ENCODE measurements around the gene SLC36A3.

SLC36A3 gene

DNA sequence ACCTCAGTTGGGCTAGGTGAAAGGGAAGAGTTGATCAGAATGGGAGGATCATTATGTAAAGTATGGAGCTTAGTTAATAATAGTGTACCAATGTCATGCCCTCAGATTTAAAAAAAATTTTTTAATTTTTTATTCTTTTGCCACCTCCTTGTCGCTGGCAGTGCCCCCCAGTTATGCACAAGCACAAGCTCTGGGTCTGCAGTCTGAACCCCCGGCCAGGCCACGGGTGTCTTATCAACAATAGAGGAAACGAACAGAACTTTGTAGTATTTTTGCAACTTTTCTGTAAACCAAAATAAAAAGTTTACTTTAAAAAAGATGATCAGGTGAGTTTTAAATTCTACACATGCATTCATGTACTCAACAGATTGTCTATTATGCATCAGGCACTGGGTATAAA is 51.9 kb downstream of the SLC36A3 start:
- H4K20me1 ChIP-seq = peaks cover 0 to 13% (median 0%) of the 10 kb centered on the region in 11 experiments; a peak in 1 of 22 replicates
- no peaks in the 10 kb centered on the region for H3K27me3 ChIP-seq
- H3K4me3 ChIP-seq = peak overlapping the region in 7 of 10 experiments; percentile 50 to 72 (median 61); a peak in 9 of 20 replicates
- peak overlapping the region; percentile 54 to 84 (median 76) for H3K4me2 ChIP-seq
- peaks cover 41 to 57% (median 52%) of the 10 kb centered on the region in 10 experiments for H3K4me1 ChIP-seq
- no peak for TF ChIP-seq Cebpa-rat (IDR thresholded peaks at IDR 0.05)
- no peaks in the 10 kb centered on the region for H3K9me3 ChIP-seq (replicated peaks in 1 of 11)
- peak overlapping the region in 10 of 11 experiments; percentile 69 to 86 (median 82); a peak in 17 of 22 replicates for H3K9ac ChIP-seq
- H3K36me3 ChIP-seq = peaks cover 0 to 6% (median 0%) of the 10 kb centered on the region in 11 experiments; a peak in 1 of 22 replicates
- H3K27ac ChIP-seq = peak overlapping the region in 9 of 11 experiments; percentile 68 to 91 (median 85); a peak in 14 of 22 replicates

DNA sequence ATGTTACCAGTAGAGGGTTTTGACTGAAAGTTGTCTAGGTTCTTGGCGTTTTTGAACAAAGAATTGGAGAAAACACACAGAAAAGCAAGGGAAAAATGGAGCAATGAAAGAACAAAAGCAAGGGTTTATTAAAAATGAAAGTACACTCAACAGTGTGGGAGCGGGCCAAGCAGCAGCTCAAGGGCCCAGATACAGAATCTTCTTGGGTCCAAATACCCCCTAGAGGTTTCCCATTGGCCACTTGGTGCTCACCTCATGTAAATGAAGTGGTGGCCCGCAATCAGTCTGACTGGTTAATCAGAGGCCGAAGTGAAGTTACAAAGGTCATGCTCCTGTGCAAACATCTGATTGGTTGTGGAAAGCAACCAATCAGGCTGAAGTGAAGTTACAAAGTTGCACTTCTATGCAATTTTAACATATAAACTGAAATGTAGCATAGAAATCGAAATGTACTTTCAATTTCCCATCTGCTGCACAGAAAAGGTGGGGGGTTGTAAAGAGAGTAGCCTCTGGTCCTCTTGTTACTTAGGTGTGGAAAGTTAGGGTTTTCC is 52.5 kb downstream of the SLC36A3 start:
- Histone ChIP-seq H3K36me3 (peaks cover 0 to 6% (median 0%) of the 10 kb centered on the region in 11 experiments; a peak in 1 of 22 replicates), H3K4me1 (peaks cover 36 to 51% (median 46%) of the 10 kb centered on the region in 10 experiments), H3K9me3 (replicated peaks in 1 of 11) (no peaks in the 10 kb centered on the region), H4K20me1 (peaks cover 0 to 13% (median 0%) of the 10 kb centered on the region in 11 experiments; a peak in 1 of 22 replicates), H3K4me3 (no peak overlapping the region), H3K4me2 (peak overlapping the region; percentile 54 to 84 (median 76); a peak in 20 of 22 replicates), H3K27me3 (no peaks in the 10 kb centered on the region), H3K27ac (no peak overlapping the region), H3K9ac (no peak overlapping the region)
- no peak for TF ChIP-seq Cebpa-rat (IDR thresholded peaks at IDR 0.05)

DNA sequence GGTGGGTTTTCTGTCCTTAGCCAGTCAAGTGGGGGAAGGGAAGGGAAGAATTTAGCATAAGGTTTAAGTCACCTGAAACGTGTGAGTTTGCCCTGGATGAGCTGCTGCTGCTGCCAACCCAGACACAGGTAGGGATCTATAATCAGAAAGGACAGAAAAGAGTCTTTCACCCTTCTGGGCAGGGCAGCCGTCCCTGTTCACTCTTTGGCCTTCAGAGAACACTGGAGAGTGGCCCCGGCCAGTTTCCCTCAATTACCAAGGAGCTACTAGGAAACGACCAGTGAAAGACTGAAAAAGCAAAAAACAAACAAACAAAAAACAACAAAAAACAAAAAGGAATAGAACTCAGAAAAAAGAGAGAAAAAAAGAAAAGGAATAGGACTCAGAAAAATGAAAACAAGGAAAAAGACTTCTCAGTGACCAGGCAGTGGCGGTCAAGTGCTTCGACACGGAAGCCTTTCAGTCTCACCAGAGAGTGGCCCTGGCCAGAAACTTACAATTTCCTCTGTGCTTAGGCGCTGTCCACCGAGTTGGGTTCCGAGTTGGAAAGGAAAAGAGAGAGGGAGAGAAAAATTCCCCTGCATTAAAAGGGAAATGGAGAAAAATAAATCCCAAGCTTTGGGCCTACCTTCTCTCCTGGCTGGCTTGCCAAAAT is 53.1 kb downstream of the SLC36A3 start:
- H3K9ac ChIP-seq = no peak overlapping the region
- TF ChIP-seq Cebpa-rat (IDR thresholded peaks at IDR 0.05) = no peak
- H3K27me3 ChIP-seq = no peaks in the 10 kb centered on the region
- H3K9me3 ChIP-seq (replicated peaks in 1 of 11) = no peaks in the 10 kb centered on the region
- peaks cover 0 to 6% (median 0%) of the 10 kb centered on the region in 11 experiments; a peak in 1 of 22 replicates for H3K36me3 ChIP-seq
- H3K4me3 ChIP-seq = no peak overlapping the region
- H3K4me2 ChIP-seq = peak overlapping the region in 4 of 11 experiments; percentile 73 to 80 (median 76); a peak in 4 of 22 replicates
- no peak overlapping the region for H3K27ac ChIP-seq
- peaks cover 30 to 45% (median 40%) of the 10 kb centered on the region in 10 experiments for H3K4me1 ChIP-seq
- peaks cover 0 to 10% (median 0%) of the 10 kb centered on the region in 11 experiments; a peak in 1 of 22 replicates for H4K20me1 ChIP-seq

GRCh38 chr5:151249281-151249680 is 54.3 kb downstream of the SLC36A3 start:
- Histone ChIP-seq H3K27ac (no peak overlapping the region), H3K4me1 (peaks cover 19 to 33% (median 29%) of the 10 kb centered on the region in 10 experiments), H3K9ac (no peak overlapping the region), H3K4me2 (no peak overlapping the region), H3K36me3 (no peaks in the 10 kb centered on the region), H3K9me3 (replicated peaks in 1 of 11) (0 out of 22 replicates have a peak, but pooled peaks cover 0 to 2% (median 0%) of the 10 kb centered on the region in 11 experiments), H3K27me3 (no peaks in the 10 kb centered on the region), H3K4me3 (no peak overlapping the region), H4K20me1 (peaks cover 0 to 6% (median 0%) of the 10 kb centered on the region in 11 experiments; a peak in 1 of 22 replicates)
- TF ChIP-seq Cebpa-rat (IDR thresholded peaks at IDR 0.05) = no peak

DNA sequence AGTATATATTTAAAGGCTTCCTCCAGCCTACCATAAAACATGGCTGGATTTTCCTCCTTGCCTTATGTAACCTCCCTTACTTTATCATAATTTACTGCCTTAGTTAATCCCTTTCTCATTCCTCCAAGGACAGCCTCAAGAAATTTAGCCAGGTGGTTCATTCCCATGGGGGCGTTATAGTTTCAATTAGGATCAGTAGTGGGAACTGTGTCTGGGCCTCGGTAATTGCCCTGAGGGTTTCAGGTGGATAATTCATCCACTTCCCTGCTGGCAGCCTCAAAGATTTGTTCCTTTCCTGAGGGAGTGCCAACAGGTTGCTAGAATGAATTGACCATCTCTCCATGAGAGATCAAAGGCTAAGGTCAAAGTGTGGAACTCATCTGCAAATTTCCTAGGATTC is 54.9 kb downstream of the SLC36A3 start:
- Histone ChIP-seq H3K4me1 (peaks cover 13 to 28% (median 22%) of the 10 kb centered on the region in 10 experiments), H3K9me3 (replicated peaks in 1 of 11) (0 out of 22 replicates have a peak, but pooled peaks cover 0 to 4% (median 0%) of the 10 kb centered on the region in 11 experiments), H4K20me1 (no peaks in the 10 kb centered on the region; a peak in 1 of 22 replicates), H3K9ac (no peak overlapping the region), H3K4me2 (no peak overlapping the region), H3K27ac (no peak overlapping the region), H3K36me3 (no peaks in the 10 kb centered on the region), H3K27me3 (no peaks in the 10 kb centered on the region), H3K4me3 (no peak overlapping the region)
- no peak for TF ChIP-seq Cebpa-rat (IDR thresholded peaks at IDR 0.05)

- H3K4me1 ChIP-seq = peaks cover 8 to 23% (median 15%) of the 10 kb centered on the region in 10 experiments; a peak in 18 of 20 replicates
- no peak overlapping the region for H3K4me2 ChIP-seq
- H3K36me3 ChIP-seq = no peaks in the 10 kb centered on the region
- H3K9me3 ChIP-seq (replicated peaks in 1 of 11) = 0 out of 22 replicates have a peak, but pooled peaks cover 0 to 4% (median 0%) of the 10 kb centered on the region in 11 experiments
- H3K9ac ChIP-seq = no peak overlapping the region
- TF ChIP-seq Cebpa-rat (IDR thresholded peaks at IDR 0.05) = no peak
- H3K4me3 ChIP-seq = no peak overlapping the region
- H4K20me1 ChIP-seq = no peaks in the 10 kb centered on the region
- H3K27me3 ChIP-seq = no peaks in the 10 kb centered on the region
- no peak overlapping the region for H3K27ac ChIP-seq
Measured at GRCh38 chr5:151245680-151246219, 57.8 kb downstream of the SLC36A3 start.

GRCh38 chr5:151244206-151244605 is 59.4 kb downstream of the SLC36A3 start:
- TF ChIP-seq Cebpa-rat (IDR thresholded peaks at IDR 0.05) = no peak
- H3K27me3 ChIP-seq = no peaks in the 10 kb centered on the region

DNA sequence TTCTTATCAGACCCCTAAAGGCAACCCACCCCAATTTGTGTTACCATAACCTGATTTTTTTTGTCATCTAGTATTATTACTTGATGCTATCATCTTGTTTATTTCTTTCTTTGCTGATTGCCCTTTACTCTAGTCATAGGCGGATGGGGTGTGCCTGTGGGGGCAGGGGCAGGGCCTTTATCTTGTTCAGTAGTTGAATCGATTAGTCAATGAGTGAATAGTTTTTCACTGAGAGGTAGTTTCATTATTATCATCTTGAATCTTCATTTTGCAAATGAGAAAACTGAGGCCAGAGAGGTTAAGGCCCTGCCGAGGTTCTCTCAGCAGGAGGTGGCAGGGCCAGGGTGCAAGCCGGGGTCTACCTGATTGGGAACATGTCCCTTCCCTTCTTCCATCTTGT is 60.0 kb downstream of the SLC36A3 start:
- Histone ChIP-seq H3K27ac (no peak overlapping the region), H3K9ac (no peak overlapping the region), H3K4me2 (no peak overlapping the region), H3K36me3 (no peaks in the 10 kb centered on the region), H3K9me3 (replicated peaks in 1 of 11) (peaks cover 0 to 14% (median 5%) of the 10 kb centered on the region in 11 experiments; a peak in 9 of 22 replicates), H3K4me3 (no peak overlapping the region), H3K4me1 (peaks cover 22 to 42% (median 32%) of the 10 kb centered on the region in 10 experiments), H3K27me3 (no peaks in the 10 kb centered on the region), H4K20me1 (no peaks in the 10 kb centered on the region)
- TF ChIP-seq Cebpa-rat (IDR thresholded peaks at IDR 0.05) = no peak

More at GRCh38 chr5:151244206-151244605, 59.4 kb downstream of the SLC36A3 start:
- Histone ChIP-seq H3K36me3 (no peaks in the 10 kb centered on the region), H3K27ac (no peak overlapping the region), H3K4me2 (peak overlapping the region in 1 of 11 experiments; percentile 4; a peak in 1 of 22 replicates), H4K20me1 (no peaks in the 10 kb centered on the region), H3K9ac (no peak overlapping the region), H3K4me1 (peaks cover 16 to 36% (median 27%) of the 10 kb centered on the region in 10 experiments; a peak in 19 of 20 replicates), H3K4me3 (no peak overlapping the region), H3K9me3 (replicated peaks in 1 of 11) (peaks cover 0 to 14% (median 5%) of the 10 kb centered on the region in 11 experiments; a peak in 9 of 22 replicates)

- Histone ChIP-seq H4K20me1 (no peaks in the 10 kb centered on the region), H3K27ac (no peak overlapping the region), H3K4me3 (no peak overlapping the region), H3K4me2 (no peak overlapping the region), H3K27me3 (no peaks in the 10 kb centered on the region), H3K36me3 (no peaks in the 10 kb centered on the region), H3K9me3 (replicated peaks in 1 of 11) (peaks cover 0 to 14% (median 5%) of the 10 kb centered on the region in 11 experiments; a peak in 9 of 22 replicates), H3K4me1 (peaks cover 26 to 47% (median 36%) of the 10 kb centered on the region in 10 experiments), H3K9ac (no peak overlapping the region)
- no peak for TF ChIP-seq Cebpa-rat (IDR thresholded peaks at IDR 0.05)
Measured at GRCh38 chr5:151243127-151243526, 60.4 kb downstream of the SLC36A3 start.

Data from BLaER1 treated with 17β-estradiol and CSF1 and Interleukin-3, amounts not matched to agents 10 nM and 100 nM (cell line).